Myocyte (in vitro differentiated cells): Measurements from ENCODE around the gene MYLK3. TPM values are rescaled to one million over a fixed set of nuclear protein-coding genes. Genes with fewer than 3 reads are reported as not detected.
A peak's percentile ranks its signal among the peaks of the same experiment; 100 is the strongest.
"Not testable (repeated sequence)": the region's sequence is repeated elsewhere in the genome, so short reads cannot be mapped to it uniquely, and the experiment has no call there.

ENCODE experiments used
- DNase-seq: peaks from one replicate; pipeline ENCODE4 v3.0.0-alpha.2; 2012; ENCODE audit warnings: low read depth
- polyA plus RNA-seq: library from polyadenylated mRNA; unstranded; fragments of >200 nt; gene quantifications from one replicate; pipeline ENCODE4 v1.2.1, GENCODE V29; 2012; ENCODE audit warnings: missing spikeins
- total RNA-seq: library from RNA; depleted of rRNA; stranded (reverse); fragments of >200 nt; gene quantifications from 2 replicates; pipeline ENCODE4 v1.2.3, GENCODE V29; 2014

MYLK3 gene
- total RNA-seq, result 0.16 and 0.51 TPM in 2 replicates
- 0.20 TPM for polyA plus RNA-seq

- DNase-seq, result peak; percentile 24
These were observed at the start of gene MYLK3 for GRCh38 chr16:46747777-46748651. TSS of gene MYLK3 (minus strand) at chr16:46748344. CDS start at chr16:46748193, 151 bp downstream.

DNA sequence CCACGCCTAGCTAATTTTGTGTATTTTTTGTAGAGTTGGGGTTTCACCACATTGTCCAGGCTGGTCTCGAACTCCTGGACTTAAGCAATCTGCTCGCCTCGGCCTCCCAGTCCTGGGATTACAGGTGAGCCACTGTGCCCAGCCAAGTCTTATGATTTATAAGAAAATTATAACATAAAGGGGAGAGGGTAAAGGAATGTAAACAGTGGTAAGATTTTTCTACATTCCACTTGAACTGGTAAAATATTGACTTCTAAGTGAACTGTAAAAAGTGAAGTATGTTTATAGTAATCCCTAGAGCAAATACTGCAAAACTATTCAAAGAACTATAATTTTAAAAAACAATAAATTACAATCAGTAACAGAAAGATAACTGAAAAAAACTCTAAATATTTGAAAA, 49.4 kb upstream of the MYLK3 start:
- DNase-seq, result no peak

DNA sequence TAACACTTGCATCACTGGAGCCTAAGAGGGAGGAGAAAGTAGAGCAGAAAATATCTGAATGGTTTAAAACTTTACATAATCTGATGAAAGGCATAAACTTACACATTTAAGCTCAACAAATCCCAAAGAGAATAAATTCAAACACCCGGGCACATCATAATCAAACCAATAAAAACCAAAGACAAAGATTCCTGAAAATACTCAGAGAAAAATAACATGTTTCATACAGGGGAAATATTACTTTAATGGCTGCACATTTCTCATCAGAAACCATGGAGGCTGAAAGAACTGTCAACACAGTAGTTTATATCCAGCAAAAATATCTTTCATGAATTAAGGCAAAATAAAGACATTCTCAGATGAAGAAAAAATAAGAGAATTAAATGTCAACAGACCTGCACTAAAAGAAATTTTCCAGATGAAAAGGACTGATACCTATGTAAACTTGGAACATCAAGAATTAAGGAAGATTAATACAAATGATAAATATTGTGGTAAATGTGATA, 48.7 kb upstream of the MYLK3 start:
- DNase-seq, result no peak

DNA sequence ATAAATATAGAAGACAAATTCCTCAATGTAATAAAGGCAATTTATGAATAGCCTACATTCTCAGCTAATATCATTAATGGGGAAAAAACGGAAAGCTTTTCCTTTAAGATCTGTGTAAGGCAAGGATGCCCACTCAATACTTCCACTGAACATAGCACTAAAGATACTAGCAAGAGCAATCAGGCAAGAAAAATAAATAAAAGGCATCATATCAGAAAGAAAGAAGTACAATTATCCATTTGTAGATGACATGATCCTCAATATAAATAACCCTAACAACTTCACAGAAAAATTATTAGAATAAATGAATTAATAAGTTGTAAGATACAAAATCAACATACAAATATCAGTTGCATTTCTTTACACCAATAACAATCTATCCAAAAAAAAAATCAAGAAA, 45.7 kb upstream of the MYLK3 start:
- DNase-seq, result no peak

DNA sequence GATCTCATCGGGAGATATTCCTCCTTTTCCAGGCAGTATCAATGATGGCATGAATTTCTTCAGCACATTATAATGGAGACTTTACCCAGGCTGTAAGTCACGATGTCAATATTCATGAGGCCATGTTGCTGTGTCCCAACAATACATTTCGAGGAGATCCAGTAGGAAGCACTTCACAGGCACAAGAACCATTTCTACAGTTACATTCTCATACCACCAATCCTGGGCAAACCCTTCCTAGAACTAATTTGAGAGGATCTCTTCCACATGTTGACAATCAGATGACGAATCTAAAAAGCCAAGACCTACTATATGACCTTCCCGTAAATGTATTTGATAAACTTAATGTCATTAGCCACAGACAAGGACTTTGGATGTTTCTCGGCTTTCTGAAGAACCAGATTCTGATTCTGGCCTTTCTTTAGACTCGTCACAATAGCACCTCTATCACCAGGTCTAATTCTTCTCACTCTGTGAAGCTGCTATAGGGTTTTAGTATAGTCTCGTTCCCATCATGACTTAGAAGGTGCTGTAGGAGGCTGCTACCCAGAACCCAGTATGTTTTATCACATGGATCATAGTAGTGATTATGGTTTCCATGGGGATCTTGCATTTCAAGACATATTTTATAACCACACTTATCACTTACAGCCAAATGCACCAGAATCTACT, 42.6 kb upstream of the MYLK3 start:
- DNase-seq, result no peak

DNA sequence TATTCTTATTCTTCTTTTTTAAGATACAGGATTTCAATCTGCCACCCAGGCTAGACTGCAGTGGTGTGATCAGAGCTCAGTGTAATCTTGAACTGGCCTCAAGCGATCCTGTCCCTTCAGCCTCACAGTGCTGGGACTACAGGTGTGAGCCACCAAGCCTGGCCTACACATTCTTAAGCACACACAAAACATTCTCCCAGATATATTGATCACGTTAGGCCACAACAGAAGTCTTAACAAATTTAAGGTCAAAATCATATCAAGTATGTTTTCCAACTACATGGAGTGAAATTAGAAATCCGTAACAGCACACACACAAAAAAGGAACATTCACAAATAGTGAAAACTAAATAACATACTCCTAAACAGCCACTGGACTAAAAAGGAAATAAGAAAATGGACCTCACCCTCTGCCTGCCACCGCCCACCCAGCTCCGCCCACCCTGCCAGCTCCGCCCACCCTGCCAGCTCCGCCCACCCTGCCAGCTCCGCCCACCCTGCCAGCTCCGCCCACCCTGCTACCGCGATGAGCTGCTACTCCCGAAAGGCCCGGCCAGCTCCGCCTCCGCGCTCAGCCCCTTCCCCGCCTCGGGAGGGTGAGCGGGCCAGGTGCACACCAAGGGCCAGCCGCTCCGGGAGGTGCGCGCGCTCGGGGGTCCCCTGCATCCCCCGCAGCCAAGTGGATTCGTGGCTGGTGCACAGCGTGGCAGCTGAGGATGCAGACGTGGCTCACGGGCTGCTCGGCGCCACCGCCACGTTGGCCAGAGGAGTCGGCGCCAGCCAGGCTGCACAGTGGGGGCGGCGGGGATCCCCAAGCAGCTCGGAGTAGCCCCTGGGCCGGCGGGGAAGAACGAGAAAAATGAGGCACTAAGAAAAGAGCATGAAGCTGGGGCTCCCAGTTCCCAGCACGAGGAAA, 41.6 kb upstream of the MYLK3 start:
- DNase-seq, result no peak

DNA sequence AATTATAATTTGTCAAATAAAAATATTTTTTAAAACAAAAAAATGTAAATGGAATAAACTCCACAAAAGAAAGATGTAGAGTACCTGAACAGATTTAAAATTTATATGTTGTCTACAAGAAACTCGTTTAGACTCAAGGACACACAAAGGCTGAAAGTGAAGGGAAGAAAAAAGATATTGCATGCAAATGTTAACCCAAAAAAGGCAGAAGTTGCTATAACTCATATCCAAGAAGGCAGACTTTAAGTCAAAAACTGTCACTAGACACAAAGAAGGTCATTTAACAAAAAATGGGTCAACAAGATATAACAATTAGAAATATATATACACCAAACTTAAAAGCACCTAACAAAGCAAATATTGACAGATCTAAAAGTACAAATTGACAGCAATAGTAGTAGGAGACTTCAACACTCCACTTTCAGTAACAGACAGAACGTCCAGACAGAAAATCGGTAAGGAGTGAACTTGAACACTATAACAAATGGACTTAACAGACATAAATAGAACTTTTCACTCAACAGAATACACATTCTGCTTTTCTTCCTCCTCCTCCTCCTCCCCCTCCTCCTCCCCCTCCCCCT, 40.8 kb upstream of the MYLK3 start:
- no peak for DNase-seq

DNA sequence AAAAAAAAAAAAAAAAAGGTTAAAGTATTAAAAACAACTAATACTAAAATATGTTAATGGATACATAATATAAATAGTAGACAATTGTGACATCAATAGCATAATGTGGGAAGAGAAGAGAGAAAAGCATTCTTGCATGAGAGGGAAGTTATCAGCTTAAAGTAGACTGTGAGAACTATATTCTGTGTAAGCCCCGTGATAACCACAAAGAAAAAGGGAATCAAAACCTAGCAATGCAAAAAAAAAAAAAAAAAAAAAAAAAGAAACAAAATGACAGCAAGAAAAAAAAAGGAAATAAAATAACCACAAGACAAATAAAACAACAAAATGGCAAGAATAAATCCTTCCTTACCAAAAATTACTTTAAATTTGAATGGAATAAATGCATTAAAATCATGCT, 39.8 kb upstream of the MYLK3 start:
- DNase-seq, result no peak

DNA sequence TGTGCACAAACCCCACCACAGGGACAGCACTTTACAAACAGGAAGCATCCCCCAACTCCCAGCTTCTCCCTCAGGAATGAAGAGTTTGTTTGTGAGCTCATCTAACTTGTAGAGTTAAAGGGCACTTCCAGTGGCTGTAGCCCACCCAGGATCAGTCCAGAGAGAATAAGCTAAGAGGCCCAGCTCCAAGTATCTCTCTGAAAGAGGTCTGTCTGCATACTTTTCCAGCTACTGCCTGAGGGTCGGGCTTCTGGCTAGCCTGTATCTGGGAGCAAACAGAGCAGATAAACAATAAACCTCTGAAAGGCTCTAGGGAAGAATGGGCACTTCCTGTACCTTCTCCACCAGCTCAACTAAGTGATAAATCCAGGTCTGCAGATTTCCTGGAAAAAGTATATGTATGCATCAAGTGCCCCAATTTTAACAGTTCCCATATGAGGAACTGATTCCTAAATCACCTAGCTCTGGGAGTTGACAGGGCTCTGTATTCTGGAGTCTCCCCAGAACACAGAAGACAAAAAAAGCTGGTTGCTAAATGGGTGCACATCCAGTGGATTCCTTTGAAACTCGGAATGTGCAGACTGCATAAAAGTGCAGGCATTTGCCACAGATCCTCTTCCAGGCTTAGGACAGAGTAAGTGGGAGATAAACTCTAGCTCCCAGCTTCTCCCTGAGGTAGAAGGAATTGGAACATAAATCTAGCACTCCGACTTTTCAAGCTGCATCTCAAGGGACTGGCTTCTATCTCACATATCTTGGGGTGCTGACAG, 37.1 kb upstream of the MYLK3 start:
- DNase-seq, result no peak

DNA sequence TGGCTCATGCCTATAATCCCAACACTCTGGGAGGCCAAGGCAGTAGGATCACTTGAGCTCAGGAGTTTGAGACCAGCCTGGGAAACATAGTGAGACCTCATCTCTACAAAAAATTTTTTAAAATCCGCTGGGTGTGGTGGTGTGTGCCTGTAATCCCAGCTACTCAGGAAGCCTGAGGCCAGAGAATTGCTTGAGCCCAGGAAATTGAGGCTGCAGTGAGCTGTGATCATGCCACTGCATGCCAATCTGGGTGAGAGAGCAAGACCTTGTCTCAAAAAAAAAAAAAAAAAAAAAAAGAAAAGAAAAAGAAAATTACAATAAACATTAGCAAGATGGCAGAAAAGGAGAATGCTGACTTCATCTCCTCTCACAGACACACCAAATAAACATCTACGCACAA, 36.4 kb upstream of the MYLK3 start:
- not testable (repeated sequence) for DNase-seq

DNA sequence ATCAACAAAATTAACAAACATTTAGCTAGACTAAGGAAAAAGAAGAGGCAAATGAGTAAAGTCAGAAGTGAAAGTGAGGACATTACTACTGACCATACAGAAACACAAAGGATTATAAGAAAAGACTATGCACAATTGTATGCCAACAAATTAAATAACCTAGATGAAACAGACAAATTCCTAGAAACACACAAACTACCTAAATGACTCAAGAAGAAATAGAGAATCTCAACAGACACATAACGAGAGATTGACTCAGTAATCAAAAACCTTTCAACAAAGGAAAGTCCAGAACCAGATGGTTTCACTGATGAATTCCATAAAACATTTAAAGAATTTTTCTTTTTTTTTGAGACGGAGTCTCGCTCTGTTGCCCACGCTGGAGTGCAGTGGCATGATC, 35.7 kb upstream of the MYLK3 start:
- DNase-seq, result no peak

GRCh38 chr16:46782320-46782719, 34.2 kb upstream of the MYLK3 start:
- DNase-seq, result no peak

DNA sequence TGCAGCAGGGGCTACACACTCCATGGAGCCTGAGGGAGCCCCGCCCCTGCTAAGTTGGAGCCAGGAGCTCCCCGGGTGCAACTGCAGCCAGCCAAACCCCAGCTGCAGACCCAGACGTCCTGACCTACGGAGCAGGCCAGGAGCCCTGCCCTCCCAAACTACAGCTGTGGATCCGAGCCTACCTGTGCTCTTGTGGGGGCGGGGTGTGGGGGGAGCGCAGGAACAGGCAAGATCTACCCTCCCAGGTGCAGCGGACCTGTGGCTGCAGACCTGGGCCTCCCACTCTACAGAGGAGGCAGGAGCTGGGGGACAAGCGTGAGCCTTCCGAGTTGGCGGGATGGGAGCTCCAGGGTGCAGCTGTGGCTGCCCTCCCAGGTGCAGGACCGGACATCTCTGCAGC, 29.7 kb upstream of the MYLK3 start:
- DNase-seq, result no peak

- no peak for DNase-seq
These were observed 27.1 kb upstream of the MYLK3 start for GRCh38 chr16:46775214-46775613.

DNA sequence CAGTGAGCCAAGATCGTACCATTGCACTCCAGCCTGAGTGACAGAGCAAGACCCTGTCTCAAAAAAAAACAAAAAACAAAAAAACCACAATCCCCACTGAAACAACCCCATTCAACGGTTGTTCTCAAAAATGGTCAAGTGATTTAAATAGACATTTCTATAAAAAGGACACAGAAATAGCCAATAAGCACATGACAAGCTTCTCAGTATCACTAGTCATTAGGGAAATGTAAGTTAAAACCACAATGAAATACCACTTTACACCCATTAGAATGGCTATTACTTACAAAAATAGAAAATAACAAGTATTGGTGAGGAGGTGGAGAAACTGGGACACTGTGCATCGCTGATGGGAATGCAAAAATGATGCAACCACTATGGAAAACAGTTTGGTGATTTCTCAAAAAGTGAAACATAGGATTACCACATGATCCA, 26.6 kb upstream of the MYLK3 start:
- DNase-seq, result no peak

- DNase-seq, result no peak
These were observed 24.3 kb upstream of the MYLK3 start for GRCh38 chr16:46772463-46772862.

GRCh38 chr16:46768809-46769208, 20.7 kb upstream of the MYLK3 start:
- peak; percentile 43 for DNase-seq

DNA sequence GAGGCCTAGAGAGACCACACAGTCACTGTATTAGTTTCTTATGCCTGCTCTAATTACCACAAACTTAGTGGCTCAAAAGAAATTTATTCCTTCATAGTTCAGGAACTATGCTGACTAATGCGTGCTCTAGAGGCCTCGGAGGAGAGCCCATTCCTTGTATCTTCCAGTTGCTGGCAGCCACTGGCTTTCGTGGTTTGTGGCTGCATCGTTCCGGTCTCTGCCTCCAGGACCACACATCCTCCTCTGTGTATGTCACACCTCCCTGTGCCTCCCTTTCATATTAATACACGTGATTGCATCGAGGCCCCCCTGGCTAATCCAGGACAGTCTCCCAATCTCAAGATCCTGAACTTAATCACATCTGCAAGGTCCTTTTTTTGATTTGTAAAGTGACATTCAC, 16.9 kb upstream of the MYLK3 start:
- peak; percentile 88 for DNase-seq

- DNase-seq, result peak; percentile 85
These were observed 15.0 kb upstream of the MYLK3 start for GRCh38 chr16:46763147-46763546.

DNA sequence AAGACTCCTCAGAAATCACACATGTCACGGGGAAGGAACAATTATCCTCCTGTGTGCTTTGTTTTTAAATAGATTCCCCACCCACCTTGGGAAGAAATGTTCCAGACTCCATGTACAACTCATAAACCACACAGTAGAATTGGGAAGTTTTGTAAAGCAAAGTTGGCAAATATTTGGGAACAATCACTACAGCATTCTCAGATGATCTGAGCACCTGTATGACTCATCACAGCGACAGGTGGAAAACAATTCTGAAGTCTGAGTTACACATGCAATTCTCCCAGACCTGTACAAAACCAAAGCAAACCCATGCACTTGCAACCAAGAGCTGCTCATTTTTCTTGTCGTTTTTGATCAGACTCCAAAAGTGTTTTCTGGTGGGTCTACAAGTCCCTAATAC, 14.4 kb upstream of the MYLK3 start:
- no peak for DNase-seq
